SK-N-SH treated with all-trans-retinoic acid at 6 μM for 48 hours (cell line): ENCODE data around the gene HLF.

Source experiments
- ATAC-seq: fragments of 200-7000 bp; cut with Tn5 transposase; 3 replicates; pipeline ENCODE4 v1.9.1; 2020; ENCODE audit warnings: mild to moderate bottlenecking, moderate library complexity
- ARNTL ChIP-seq: fragments of 450-650 bp; formaldehyde crosslinking; IDR thresholded peaks from 2 replicates; pipeline ENCODE4 v1.5.0; 2020; ENCODE audit warnings: low read depth, mild to moderate bottlenecking, moderate library complexity, borderline replicate concordance
- BACH2 ChIP-seq: fragments of 250-450 bp; sonication (Bioruptor Pico); IDR thresholded peaks from 2 replicates; pipeline ENCODE4 v1.9.0; 2021; ENCODE audit warnings: mild to moderate bottlenecking, borderline replicate concordance
- CREB5 ChIP-seq: fragments of 250-450 bp; sonication (Bioruptor Pico); IDR thresholded peaks from 2 replicates; pipeline ENCODE4 v1.5.1; 2020; ENCODE audit warnings: low read depth, mild to moderate bottlenecking, moderate library complexity
- ISL1 ChIP-seq: fragments of 250-450 bp; sonication (Bioruptor Pico); IDR thresholded peaks from 2 replicates; pipeline ENCODE4 v2.1.2; 2022; ENCODE audit warnings: mild to moderate bottlenecking, moderate library complexity
- OSR1 ChIP-seq: fragments of 250-450 bp; sonication (Bioruptor Pico); IDR thresholded peaks from 2 replicates; pipeline ENCODE4 v1.8.0; 2022; ENCODE audit warnings: moderate library complexity, mild to moderate bottlenecking, inconsistent platforms
- RARB ChIP-seq: fragments of 250-450 bp; sonication (Bioruptor Pico); IDR thresholded peaks from 2 replicates; pipeline ENCODE4 v1.8.0; 2021; ENCODE audit warnings: mild to moderate bottlenecking, moderate library complexity
- SNAI2 ChIP-seq: fragments of 250-450 bp; sonication (Bioruptor Pico); IDR thresholded peaks from 2 replicates; pipeline ENCODE4 v1.5.0; 2020; ENCODE audit warnings: mild to moderate bottlenecking, moderate library complexity
- TCF4 ChIP-seq: fragments of 250-450 bp; sonication (Bioruptor Pico); IDR thresholded peaks from 2 replicates; pipeline ENCODE4 v1.8.0; 2021; ENCODE audit warnings: mild to moderate bottlenecking, moderate library complexity, borderline replicate concordance
- TOX ChIP-seq: fragments of 250-450 bp; sonication (Bioruptor Pico); IDR thresholded peaks from 2 replicates; pipeline ENCODE4 v1.8.0; 2021; ENCODE audit warnings: mild to moderate bottlenecking, moderate library complexity, borderline replicate concordance
- TSHZ2 ChIP-seq: fragments of 250-450 bp; sonication (Bioruptor Pico); IDR thresholded peaks from 2 replicates; pipeline ENCODE4 v1.5.0; 2020; ENCODE audit warnings: mild to moderate bottlenecking, moderate library complexity
- ZC3H10 ChIP-seq: fragments of 250-450 bp; sonication (Bioruptor Pico); IDR thresholded peaks from 2 replicates; pipeline ENCODE4 v1.5.1; 2021; ENCODE audit warnings: mild to moderate bottlenecking, moderate library complexity
- ZFP30 ChIP-seq: fragments of 450-650 bp; formaldehyde crosslinking; IDR thresholded peaks from 2 replicates; pipeline ENCODE4 v1.5.0; 2022; ENCODE audit warnings: mild to moderate bottlenecking, moderate library complexity
- ZNF565 ChIP-seq: fragments of 450-650 bp; formaldehyde crosslinking; conservative IDR thresholded peaks from 2 replicates; pipeline ENCODE4 v1.5.0; 2020; ENCODE audit warnings: low read depth, mild to moderate bottlenecking, moderate library complexity
- ZNF70 ChIP-seq: fragments of 450-650 bp; formaldehyde crosslinking; IDR thresholded peaks from 2 replicates; pipeline ENCODE4 v1.5.0; 2020; ENCODE audit warnings: mild to moderate bottlenecking, moderate library complexity
- TF ChIP-seq, protein P1 (sequence below): fragments of 250-450 bp; sonication (Bioruptor Pico); IDR thresholded peaks from 2 replicates; pipeline ENCODE4 v1.8.0; 2021; ENCODE audit warnings: low read depth, mild to moderate bottlenecking, moderate library complexity, borderline replicate concordance
- TF ChIP-seq, protein P2 (sequence below): fragments of 250-450 bp; sonication (Bioruptor Pico); IDR thresholded peaks from 2 replicates; pipeline ENCODE4 v1.5.1; 2021; ENCODE audit warnings: mild to moderate bottlenecking, moderate library complexity

HLF gene

GRCh38 chr17:55282379-55282702, 17.6 kb downstream of the HLF start (continued):
- no peak for TF ChIP-seq TSHZ2 (CRISPR knock-in tag)

GRCh38 chr17:55282741-55283140, 18.0 kb downstream of the HLF start:
- TF ChIP-seq CREB5 (CRISPR knock-in tag) (no peak), BACH2 (CRISPR knock-in tag) (no peak), ZNF70 (CRISPR knock-in tag) (no peak), SNAI2 (CRISPR knock-in tag) (no peak), RARB (no peak), TCF4 (CRISPR knock-in tag) (no peak), ZC3H10 (CRISPR knock-in tag) (no peak), ZNF565 (no peak)
- TF ChIP-seq, protein P1, sequence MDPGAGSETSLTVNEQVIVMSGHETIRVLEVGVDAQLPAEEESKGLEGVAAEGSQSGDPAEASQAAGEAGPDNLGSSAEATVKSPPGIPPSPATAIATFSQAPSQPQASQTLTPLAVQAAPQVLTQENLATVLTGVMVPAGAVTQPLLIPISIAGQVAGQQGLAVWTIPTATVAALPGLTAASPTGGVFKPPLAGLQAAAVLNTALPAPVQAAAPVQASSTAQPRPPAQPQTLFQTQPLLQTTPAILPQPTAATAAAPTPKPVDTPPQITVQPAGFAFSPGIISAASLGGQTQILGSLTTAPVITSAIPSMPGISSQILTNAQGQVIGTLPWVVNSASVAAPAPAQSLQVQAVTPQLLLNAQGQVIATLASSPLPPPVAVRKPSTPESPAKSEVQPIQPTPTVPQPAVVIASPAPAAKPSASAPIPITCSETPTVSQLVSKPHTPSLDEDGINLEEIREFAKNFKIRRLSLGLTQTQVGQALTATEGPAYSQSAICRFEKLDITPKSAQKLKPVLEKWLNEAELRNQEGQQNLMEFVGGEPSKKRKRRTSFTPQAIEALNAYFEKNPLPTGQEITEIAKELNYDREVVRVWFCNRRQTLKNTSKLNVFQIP (CRISPR knock-in tag) = no peak
- TF ChIP-seq, protein P2, sequence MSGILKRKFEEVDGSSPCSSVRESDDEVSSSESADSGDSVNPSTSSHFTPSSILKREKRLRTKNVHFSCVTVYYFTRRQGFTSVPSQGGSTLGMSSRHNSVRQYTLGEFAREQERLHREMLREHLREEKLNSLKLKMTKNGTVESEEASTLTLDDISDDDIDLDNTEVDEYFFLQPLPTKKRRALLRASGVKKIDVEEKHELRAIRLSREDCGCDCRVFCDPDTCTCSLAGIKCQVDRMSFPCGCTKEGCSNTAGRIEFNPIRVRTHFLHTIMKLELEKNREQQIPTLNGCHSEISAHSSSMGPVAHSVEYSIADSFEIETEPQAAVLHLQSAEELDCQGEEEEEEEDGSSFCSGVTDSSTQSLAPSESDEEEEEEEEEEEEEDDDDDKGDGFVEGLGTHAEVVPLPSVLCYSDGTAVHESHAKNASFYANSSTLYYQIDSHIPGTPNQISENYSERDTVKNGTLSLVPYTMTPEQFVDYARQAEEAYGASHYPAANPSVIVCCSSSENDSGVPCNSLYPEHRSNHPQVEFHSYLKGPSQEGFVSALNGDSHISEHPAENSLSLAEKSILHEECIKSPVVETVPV (CRISPR knock-in tag) = no peak
- no peak for ATAC-seq

DNA sequence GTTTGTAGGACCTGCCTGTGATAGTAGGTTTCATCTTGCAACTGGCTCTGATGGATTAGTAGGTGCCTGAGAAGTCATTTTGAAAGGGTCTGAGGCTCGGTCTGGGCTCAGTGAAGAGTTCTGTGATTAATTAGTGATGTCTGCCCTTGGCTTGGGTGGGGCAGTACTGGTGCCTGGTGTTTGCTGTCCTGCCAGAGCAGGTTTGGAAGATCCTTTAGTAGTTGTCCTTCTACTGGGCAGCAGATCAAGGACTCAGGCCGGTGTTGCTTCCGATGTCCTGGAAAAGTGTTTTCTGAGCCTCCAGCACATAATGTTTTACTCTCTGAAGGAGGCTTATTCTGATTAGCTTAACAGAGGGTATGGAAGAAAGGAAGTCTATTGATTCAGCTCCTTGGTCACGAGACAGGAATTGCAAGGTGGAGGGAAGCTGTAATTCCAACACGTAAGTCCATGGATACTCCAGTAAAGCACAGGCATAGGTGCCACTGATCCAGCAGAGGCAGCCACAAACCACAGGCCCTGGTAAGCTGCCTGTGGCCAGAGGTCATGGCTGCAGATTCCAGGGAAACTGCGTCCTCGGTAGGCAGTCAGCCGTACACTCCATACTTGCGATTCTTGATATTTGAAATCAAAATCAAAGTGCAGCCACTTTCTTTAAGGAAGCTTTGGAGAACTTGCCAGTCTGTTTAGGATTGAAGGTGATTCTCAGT, 18.7 kb downstream of the HLF start:
- ATAC-seq = no peak
- no peak for TF ChIP-seq TCF4 (CRISPR knock-in tag)
- no peak for TF ChIP-seq ZNF565
- TF ChIP-seq OSR1 (CRISPR knock-in tag) = no peak
- no peak for TF ChIP-seq TSHZ2 (CRISPR knock-in tag)
- no peak for TF ChIP-seq TOX (CRISPR knock-in tag)
- no peak for TF ChIP-seq ISL1
- TF ChIP-seq, protein P1 (CRISPR knock-in tag) = no peak
- no peak for TF ChIP-seq ZFP30 (CRISPR knock-in tag)
- no peak for TF ChIP-seq ZNF70 (CRISPR knock-in tag)
- TF ChIP-seq ARNTL (CRISPR knock-in tag) = no peak
